ENCODE results near the gene MYOG. TPM values are rescaled to one million over a fixed set of nuclear protein-coding genes. Genes with fewer than 3 reads are reported as not detected.
A peak's percentile ranks its signal among the peaks of the same experiment; 100 is the strongest.

MYOG gene
- total RNA-seq, 1 donor from 2014 or later: not detected

GRCh38 chr1:203126866-203127665 lies 41.3 kb upstream of the MYOG start:
- Mint-ChIP-seq H3K9me3 (ENCODE audit: low read depth) (no peaks in the 10 kb centered on the region), H3K27me3 (peaks cover 81% of the 10 kb centered on the region), H3K4me3 (ENCODE audit: low read depth) (peak overlapping the region; percentile 30), H3K27ac (no peak overlapping the region), H3K4me1 (ENCODE audit: low read depth) (peaks cover 14% of the 10 kb centered on the region), H3K36me3 (ENCODE audit: insufficient read depth) (no peaks in the 10 kb centered on the region)
- no peak for TF ChIP-seq CTCF (IDR thresholded peaks at IDR 0.05; ENCODE audit: unreplicated experiment)
- DNase-seq (ENCODE audit: low spot score, unreplicated experiment): no peak

GRCh38 chr1:203126151-203126865 lies 40.5 kb upstream of the MYOG start:
- no peaks in the 10 kb centered on the region for H3K36me3 Mint-ChIP-seq (ENCODE audit: insufficient read depth)
- H3K27me3 Mint-ChIP-seq: peaks cover 86% of the 10 kb centered on the region
- no peaks in the 10 kb centered on the region for H3K9me3 Mint-ChIP-seq (ENCODE audit: low read depth)
- no peak overlapping the region for H3K27ac Mint-ChIP-seq
- H3K4me1 Mint-ChIP-seq (ENCODE audit: low read depth): peaks cover 14% of the 10 kb centered on the region
- H3K4me3 Mint-ChIP-seq (ENCODE audit: low read depth): no peak overlapping the region
- no peak for DNase-seq (ENCODE audit: low spot score, unreplicated experiment)
- peak; percentile 45 for TF ChIP-seq CTCF (IDR thresholded peaks at IDR 0.05; ENCODE audit: unreplicated experiment)

- peaks cover 14% of the 10 kb centered on the region for H3K4me1 Mint-ChIP-seq (ENCODE audit: low read depth)
Measured at GRCh38 chr1:203124546-203125317, 38.9 kb upstream of the MYOG start.

GRCh38 chr1:203124011-203124410 lies 38.2 kb upstream of the MYOG start:
- Mint-ChIP-seq H3K27ac (no peak overlapping the region), H3K4me3 (ENCODE audit: low read depth) (no peak overlapping the region), H3K4me1 (ENCODE audit: low read depth) (peaks cover 14% of the 10 kb centered on the region), H3K36me3 (ENCODE audit: insufficient read depth) (no peaks in the 10 kb centered on the region), H3K9me3 (ENCODE audit: low read depth) (no peaks in the 10 kb centered on the region), H3K27me3 (peaks cover 86% of the 10 kb centered on the region)
- no peak for DNase-seq (ENCODE audit: low spot score, unreplicated experiment)
- no peak for TF ChIP-seq CTCF (IDR thresholded peaks at IDR 0.05; ENCODE audit: unreplicated experiment)

More at GRCh38 chr1:203124546-203125317, 38.9 kb upstream of the MYOG start:
- H3K27me3 Mint-ChIP-seq: peaks cover 89% of the 10 kb centered on the region
- no peak for DNase-seq (ENCODE audit: low spot score, unreplicated experiment)
- no peak overlapping the region for H3K4me3 Mint-ChIP-seq (ENCODE audit: low read depth)
- H3K36me3 Mint-ChIP-seq (ENCODE audit: insufficient read depth): no peaks in the 10 kb centered on the region
- no peaks in the 10 kb centered on the region for H3K9me3 Mint-ChIP-seq (ENCODE audit: low read depth)
- TF ChIP-seq CTCF (IDR thresholded peaks at IDR 0.05; ENCODE audit: unreplicated experiment): no peak
- H3K27ac Mint-ChIP-seq: no peak overlapping the region

GRCh38 chr1:203122159-203122558 lies 36.3 kb upstream of the MYOG start:
- DNase-seq (ENCODE audit: low spot score, unreplicated experiment): no peak
- Mint-ChIP-seq H3K4me1 (ENCODE audit: low read depth) (peaks cover 8% of the 10 kb centered on the region), H3K27ac (no peak overlapping the region), H3K27me3 (peaks cover 88% of the 10 kb centered on the region), H3K9me3 (ENCODE audit: low read depth) (no peaks in the 10 kb centered on the region), H3K4me3 (ENCODE audit: low read depth) (no peak overlapping the region), H3K36me3 (ENCODE audit: insufficient read depth) (no peaks in the 10 kb centered on the region)
- TF ChIP-seq CTCF (IDR thresholded peaks at IDR 0.05; ENCODE audit: unreplicated experiment): no peak

All from progenitor cell of endocrine pancreas (in vitro differentiated cells).